Inflammatory macrophage treated with lipopolysaccharide for 4 hours (primary cell): ENCODE measurements around the gene SLC25A19.
"Not testable (repeated sequence)": the region's sequence is repeated elsewhere in the genome, so short reads cannot be mapped to it uniquely, and the experiment has no call there.

Experiments used
- DNase-seq: peaks from one replicate; pipeline ENCODE4 v3.0.0-alpha.2; 2020

The SLC25A19 gene

GRCh38 chr17:75266316-75267152 is 22.7 kb downstream of the SLC25A19 start:
- no peak for DNase-seq

- DNase-seq: peak; percentile 64
Observed at GRCh38 chr17:75265614-75266315, 23.5 kb downstream of the SLC25A19 start.

DNA sequence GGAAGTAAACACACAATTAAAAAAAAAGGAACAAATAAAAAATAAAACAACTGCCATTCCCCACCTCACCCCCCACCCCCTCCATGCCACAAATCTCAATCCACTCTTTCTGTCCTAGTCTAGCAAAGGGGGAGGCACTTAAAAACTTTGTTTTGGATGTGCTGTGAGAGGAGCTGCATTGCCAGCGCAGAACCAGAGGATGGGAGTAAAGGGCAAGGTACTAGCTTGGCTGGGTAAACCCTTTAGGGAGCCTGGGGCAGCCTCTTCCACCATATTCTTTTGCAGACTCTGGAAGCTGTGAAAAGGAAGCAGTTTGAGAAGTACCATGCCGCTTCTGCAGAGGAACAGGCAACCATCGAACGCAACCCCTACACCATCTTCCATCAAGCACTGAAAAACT is 26.2 kb downstream of the SLC25A19 start:
- DNase-seq: no peak

- no peak for DNase-seq
Observed at GRCh38 chr17:75262112-75262606, 27.1 kb downstream of the SLC25A19 start.

DNA sequence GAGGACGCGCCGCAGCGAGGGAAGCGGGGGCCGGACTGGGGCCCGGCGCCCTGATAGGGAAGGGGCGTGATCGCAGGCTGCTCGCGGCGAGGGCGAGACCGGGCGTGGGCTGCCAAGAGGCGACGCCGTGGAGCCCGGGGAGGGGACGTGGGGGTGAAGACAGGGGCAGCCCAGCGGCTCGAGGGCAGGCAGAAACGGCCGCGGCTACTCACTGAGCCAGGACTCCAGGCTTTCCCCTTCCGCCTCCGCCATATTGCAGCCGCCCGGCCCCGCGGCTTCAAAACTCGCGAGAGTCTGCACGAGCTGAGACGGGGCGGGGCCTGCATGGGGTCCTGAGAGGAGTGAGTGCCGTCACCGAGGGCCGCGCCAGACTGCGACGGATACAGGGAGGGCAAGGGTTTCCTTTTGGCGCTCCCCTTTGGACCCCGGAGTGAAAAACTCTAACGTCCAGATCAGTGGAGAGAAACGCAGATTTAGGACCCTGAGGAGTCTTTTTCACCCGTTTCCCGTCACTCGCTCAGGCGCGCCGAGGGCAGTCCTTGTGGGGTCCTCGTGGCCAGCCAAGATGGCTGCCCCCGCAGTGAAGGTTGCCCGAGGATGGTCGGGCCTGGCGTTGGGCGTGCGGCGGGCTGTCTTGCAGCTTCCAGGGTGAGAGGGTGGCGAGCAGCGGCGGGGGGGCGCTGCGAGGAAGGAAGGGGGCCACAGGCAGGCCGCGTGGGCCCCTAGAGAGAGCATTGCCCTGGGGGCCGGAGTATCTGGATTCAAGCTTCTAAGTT is 27.7 kb downstream of the SLC25A19 start, which contains the start of the genes GGA3 and MRPS7:
Gene GGA3, minus strand, starts transcription at position 271 of the 776 bp plus-strand sequence. Its CDS starts 19 bp downstream, at position 252.
Gene MRPS7, plus strand, starts transcription at position 544 of the 776 bp plus-strand sequence. Its CDS starts 22 bp downstream, at position 566.
- peak; percentile 95 for DNase-seq

GRCh38 chr17:75260641-75261335 is 28.4 kb downstream of the SLC25A19 start:
- DNase-seq: peak; percentile 63

DNA sequence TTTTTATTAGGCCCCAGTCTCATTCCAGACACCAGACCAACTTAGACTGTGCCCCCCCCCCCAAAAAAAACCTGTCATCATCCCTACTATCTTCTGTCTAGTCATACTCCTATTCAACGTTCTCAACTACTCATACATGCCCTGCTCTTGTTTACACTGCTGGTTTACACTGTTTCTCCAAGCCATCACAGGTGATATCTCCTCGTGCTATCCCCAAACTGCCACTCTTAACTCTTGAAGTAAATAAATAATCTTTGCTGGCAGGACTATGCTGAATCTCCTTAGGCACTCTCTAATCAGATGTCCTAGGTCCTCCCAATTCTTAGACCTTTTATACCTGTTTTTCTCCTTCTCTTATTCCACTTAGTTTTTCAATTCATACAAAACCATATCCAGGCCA is 32.0 kb downstream of the SLC25A19 start:
- not testable (repeated sequence) for DNase-seq

GRCh38 chr17:75255954-75256698 is 33.1 kb downstream of the SLC25A19 start:
- DNase-seq: peak; percentile 29

- DNase-seq: no peak
Observed at GRCh38 chr17:75252039-75252816, 37.0 kb downstream of the SLC25A19 start.

DNA sequence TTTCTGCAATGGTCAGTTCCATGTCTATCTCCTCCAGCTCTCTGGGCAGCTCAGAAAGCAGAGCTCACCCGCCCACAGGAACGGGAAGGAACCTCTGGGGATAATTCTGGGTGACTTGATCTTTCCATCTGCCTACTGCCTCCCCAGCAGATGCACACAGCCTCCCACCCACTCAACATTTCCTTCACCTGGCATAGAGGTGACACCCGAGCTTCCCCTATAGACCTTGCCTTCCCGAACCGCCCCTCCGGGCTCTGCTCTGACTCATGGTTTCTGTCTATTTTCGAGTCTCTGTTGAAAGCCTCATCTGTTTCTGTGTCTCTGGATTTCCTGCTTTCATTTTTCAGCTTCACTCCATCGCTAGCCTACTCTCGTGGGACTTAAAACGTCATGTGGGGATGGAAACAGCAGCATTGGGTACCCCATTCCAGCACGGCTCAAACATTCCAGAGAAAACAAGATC is 39.2 kb downstream of the SLC25A19 start:
- DNase-seq: peak; percentile 74

- DNase-seq: no peak
Observed at GRCh38 chr17:75249564-75249963, 39.7 kb downstream of the SLC25A19 start.

GRCh38 chr17:75246404-75246803 is 42.8 kb downstream of the SLC25A19 start:
- DNase-seq: no peak

GRCh38 chr17:75245011-75245410 is 44.2 kb downstream of the SLC25A19 start:
- DNase-seq: no peak

DNA sequence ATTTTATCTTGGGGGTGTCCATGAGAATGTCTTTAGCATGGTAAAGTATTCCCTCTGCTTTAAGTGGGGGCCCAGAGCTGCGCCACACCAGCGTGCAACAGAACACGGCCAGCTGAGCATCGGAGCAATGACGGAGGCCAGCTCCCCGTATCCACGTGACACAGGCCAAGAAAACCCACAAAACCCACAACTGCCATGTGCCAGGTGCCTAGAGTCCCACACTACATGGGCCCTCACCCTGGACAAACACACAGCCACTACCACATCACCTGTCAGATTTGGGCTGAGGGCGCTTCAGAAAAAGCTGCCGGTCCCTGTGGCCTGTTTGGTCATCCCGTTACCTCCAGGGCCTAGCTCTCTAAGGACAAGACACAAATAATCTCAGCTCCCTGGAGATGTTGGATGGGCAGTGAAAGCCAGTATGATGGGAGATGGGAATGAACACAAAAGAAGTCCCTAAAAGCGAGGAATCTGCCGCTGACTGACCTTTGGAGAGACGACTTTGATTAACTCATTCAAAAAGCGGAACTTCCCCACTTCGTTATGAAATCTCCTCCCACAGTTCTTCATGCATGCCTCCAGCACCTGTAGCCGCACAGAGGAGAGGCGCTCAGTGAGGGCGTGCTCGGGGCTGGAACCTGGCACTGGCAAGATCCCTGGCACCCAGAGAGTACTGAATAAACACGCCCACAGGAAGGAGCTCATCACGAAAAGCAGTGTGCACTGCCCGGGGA is 44.9 kb downstream of the SLC25A19 start:
- peak; percentile 83 for DNase-seq

- peak; percentile 12 for DNase-seq
Observed at GRCh38 chr17:75242461-75243042, 46.7 kb downstream of the SLC25A19 start.

DNA sequence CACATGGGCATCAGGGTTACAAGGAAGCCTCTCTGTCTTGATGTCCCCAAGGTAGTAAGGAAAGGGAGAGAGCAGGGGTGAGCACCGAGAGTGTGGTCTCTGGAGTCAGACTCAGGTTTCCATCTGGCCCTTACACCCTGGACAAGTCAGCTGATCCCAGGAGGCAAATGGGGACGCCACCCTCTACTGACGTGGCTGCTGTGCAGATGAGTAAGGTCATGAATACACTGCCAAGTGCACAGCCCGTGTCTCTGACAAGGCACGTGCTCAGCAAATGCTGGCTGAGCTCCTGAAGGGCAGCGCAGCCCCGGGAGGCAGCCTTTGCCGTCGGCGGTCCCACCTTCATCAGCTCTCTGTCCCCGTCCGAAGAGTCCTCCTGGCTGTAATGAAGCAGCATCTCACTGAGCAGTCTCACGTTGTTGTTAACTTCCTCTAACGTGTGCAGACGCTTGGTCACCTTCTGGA is 47.2 kb downstream of the SLC25A19 start:
- DNase-seq: no peak

DNA sequence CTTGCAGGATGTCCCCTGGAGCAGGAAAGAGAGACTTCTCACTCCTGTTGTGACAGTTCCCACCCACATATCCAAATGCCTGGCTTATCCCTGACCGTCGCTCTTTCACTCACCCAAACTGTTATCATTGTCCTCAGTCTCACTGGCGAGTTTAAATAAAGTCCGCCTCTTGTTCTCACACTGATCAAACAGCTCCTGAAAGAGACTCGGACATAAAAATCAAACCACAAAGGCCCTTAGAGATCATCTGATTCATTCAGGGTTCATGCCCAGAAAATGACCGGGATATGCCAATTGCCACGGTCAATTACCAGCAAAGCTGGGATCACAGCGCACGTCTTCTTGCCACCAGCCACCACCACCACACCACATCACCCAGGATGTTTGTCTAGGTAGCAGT is 47.7 kb downstream of the SLC25A19 start:
- no peak for DNase-seq

- no peak for DNase-seq
Observed at GRCh38 chr17:75241143-75241430, 48.1 kb downstream of the SLC25A19 start.

DNA sequence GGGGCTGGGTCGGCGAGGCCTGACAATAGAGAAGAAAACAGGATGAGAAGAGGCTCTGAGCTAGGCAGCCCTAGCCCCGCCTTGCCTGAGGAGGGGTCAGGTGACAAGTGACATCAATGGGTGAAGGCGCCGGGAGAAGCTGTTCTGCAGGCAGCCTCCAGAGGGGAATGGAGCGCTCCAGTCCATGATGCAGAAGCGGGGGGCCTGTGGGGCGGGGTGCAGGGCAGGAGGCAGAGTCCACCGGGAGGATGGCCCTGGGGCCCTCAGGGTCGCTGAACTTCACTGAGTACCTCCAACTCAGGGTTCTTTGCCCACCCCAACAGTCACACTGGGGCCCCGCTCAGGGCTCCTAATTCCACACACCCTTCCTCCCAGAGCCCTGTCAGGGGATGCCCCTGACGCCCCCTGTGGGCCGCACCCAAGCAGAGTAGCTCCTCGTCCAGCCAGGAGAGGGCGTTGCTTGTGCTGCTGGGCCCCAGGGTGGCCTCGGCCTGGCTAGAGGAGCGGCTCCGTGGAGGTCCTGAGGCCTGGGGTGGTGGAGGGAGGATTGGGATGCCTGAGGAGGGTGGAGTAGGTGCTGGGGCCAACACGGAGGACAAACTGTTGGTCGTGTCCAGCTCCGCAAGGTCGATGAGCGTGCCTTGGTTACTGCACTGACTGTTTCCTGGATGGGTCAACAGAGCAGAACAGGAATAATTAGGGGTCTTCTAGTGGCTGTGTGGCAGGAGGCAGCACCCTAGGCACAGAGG is 48.7 kb downstream of the SLC25A19 start:
- peak; percentile 45 for DNase-seq
